K562 (cell line): Measurements from ENCODE around the gene NRG2. TPM values are rescaled to one million over a fixed set of nuclear protein-coding genes. Genes with fewer than 3 reads are reported as not detected.

Source experiments
- ATAC-seq: fragments of 200-7000 bp; cut with Tn5 transposase; 3 replicates; pipeline ENCODE4 v1.9.1; 2020; ENCODE audit warnings: moderate library complexity
- BruUV-seq: library from RNA; stranded (reverse); fragments of 400-500 nt; replicated peaks from 2 replicates; lab custom pipeline; 2021; lab: Mats Ljungman, UMichigan
- CTCF ChIA-PET: fragments of 300-600 bp; formaldehyde crosslinking; extraction: SDS; loops from one replicate; lab custom pipeline; 2021; ENCODE audit warnings: low intra/inter-chr PET ratio; lab: Yijun Ruan, JAX
- POLR2A ChIA-PET: fragments of 300-600, 350-650 bp; sonication (Branson Sonifier 250); formaldehyde crosslinking; extraction: SDS; loops from one replicate; lab custom pipeline; 2021; ENCODE audit warnings: antibody characterized with exemption, inconsistent platforms; lab: Yijun Ruan, JAX
- DNase-seq, 4 experiments: peaks; one replicate each; pipeline versions ENCODE4 v3.0.0 to v3.0.0-alpha.2; 2011 to 2018; ENCODE audit warnings: low spot score in 3 of 4, mixed read lengths in 3 of 4; ENCODE audit errors: extremely low read depth in 1 of 4
- FAIRE-seq: peaks from 2 replicates; lab custom pipeline; 2011; peaks lifted over from hg19 to GRCh38; lab: Jason Lieb, UNC
- H2AFZ ChIP-seq: 2 replicates; pipeline ENCODE4 v1.6.0; 2011; ENCODE audit warnings: low read depth, low read length, control low read depth, inconsistent platforms
- H3K27ac ChIP-seq: fragments of 200-600 bp; 3 replicates; pipeline ENCODE4 v1.8.0; 2011; ENCODE audit warnings: low read depth, mild to moderate bottlenecking, control low read depth, inconsistent platforms, low read length, moderate library complexity, mixed read lengths; ENCODE audit errors: extremely low read depth
- H3K27me3 ChIP-seq, 2 experiments: fragments of 300-600 bp in 1 of 2; 2 replicates in 1 of 2; 3 replicates in 1 of 2; pipeline versions ENCODE4 v1.6.0 to v1.8.0; 2011; ENCODE audit warnings: inconsistent platforms in 2 of 2, low read length in 2 of 2, mild to moderate bottlenecking in 1 of 2, mixed read lengths in 1 of 2, moderate library complexity in 1 of 2; ENCODE audit not compliant: control insufficient read depth in 2 of 2, insufficient read depth in 2 of 2
- H3K36me3 ChIP-seq: fragments of 300-600 bp; 3 replicates; pipeline ENCODE4 v1.8.0; 2011; ENCODE audit warnings: mild to moderate bottlenecking, low read length, inconsistent platforms; ENCODE audit not compliant: control insufficient read depth, insufficient read depth
- H3K4me1 ChIP-seq, 2 experiments: fragments of 200-600 bp in 1 of 2; replicated peaks in 1 of 2; 2 replicates in 1 of 2; 3 replicates in 1 of 2; pipeline versions ENCODE4 v1.5.1 to v1.8.0; 2011; ENCODE audit warnings: inconsistent platforms in 2 of 2, low read length in 2 of 2, mild to moderate bottlenecking in 1 of 2, mixed read lengths in 1 of 2, moderate library complexity in 1 of 2; ENCODE audit not compliant: control insufficient read depth in 2 of 2, insufficient read depth in 2 of 2
- H3K4me2 ChIP-seq: 2 replicates; pipeline ENCODE4 v1.6.1; 2011; ENCODE audit warnings: low read length, control low read depth, inconsistent platforms, mixed read lengths; ENCODE audit not compliant: insufficient read depth
- H3K4me3 ChIP-seq: fragments of 200-600 bp; sonication (generic), shearing (Covaris generic); 2 replicates; pipeline ENCODE4 v1.5.1; 2016; ENCODE audit warnings: control low read depth, inconsistent platforms
- H3K79me2 ChIP-seq: fragments of 200-600 bp; 3 replicates; pipeline ENCODE4 v1.8.0; 2011; ENCODE audit warnings: low read length, inconsistent platforms; ENCODE audit not compliant: control insufficient read depth, insufficient read depth
- H3K9ac ChIP-seq, 2 experiments: 2 replicates each; pipeline versions ENCODE4 v1.6.0 to v1.6.1; 2011; ENCODE audit warnings: low read depth in 2 of 2, low read length in 2 of 2, control low read depth in 1 of 2, inconsistent platforms in 1 of 2, mild to moderate bottlenecking in 1 of 2, mixed read lengths in 1 of 2; ENCODE audit not compliant: insufficient read depth in 1 of 2
- H3K9me1 ChIP-seq: one replicate; pipeline ENCODE4 v1.6.0; 2011; ENCODE audit warnings: inconsistent platforms, mild to moderate bottlenecking, low read length, moderate library complexity; ENCODE audit not compliant: control insufficient read depth, insufficient read depth
- H3K9me3 ChIP-seq: replicated peaks from 2 replicates; pipeline ENCODE4 v1.5.1; 2011; ENCODE audit warnings: low read depth, low read length, inconsistent platforms; ENCODE audit not compliant: control insufficient read depth, insufficient read depth
- H4K20me1 ChIP-seq: replicated peaks from 2 replicates; pipeline ENCODE4 v1.6.1; 2011; ENCODE audit warnings: low read length, inconsistent platforms, mixed read lengths; ENCODE audit not compliant: control insufficient read depth, insufficient read depth
- CBX3 ChIP-seq, 2 experiments: IDR thresholded peaks; 1 replicate in 1 of 2; 2 replicates in 1 of 2; pipeline ENCODE4 v1.6.1; 2012; ENCODE audit warnings: inconsistent platforms in 2 of 2, low read length in 2 of 2, borderline replicate concordance in 1 of 2, control low read depth in 1 of 2
- CCAR2 ChIP-seq: fragments of 200-400 bp; formaldehyde crosslinking; IDR thresholded peaks from 2 replicates; pipeline ENCODE4 v1.6.1; 2017; ENCODE audit warnings: mild to moderate bottlenecking, low read depth, low read length
- DEAF1 ChIP-seq: fragments of 450-650 bp; formaldehyde crosslinking; IDR thresholded peaks from 2 replicates; pipeline ENCODE4 v1.4.0; 2020; ENCODE audit warnings: mild to moderate bottlenecking, moderate library complexity
- GTF3C2 ChIP-seq: IDR thresholded peaks from 3 replicates; pipeline ENCODE4 v1.6.1; 2011; ENCODE audit warnings: borderline replicate concordance, mild to moderate bottlenecking, moderate library complexity; ENCODE audit not compliant: insufficient read length; ENCODE audit errors: extremely low read depth
- HDAC1 ChIP-seq, 2 experiments: fragments of 450-650 bp; IDR thresholded peaks; 2 replicates each; pipeline ENCODE4 v1.6.1; 2016 to 2017; ENCODE audit warnings: inconsistent platforms in 1 of 2, mild to moderate bottlenecking in 1 of 2, moderate library complexity in 1 of 2
- KLF16 ChIP-seq: IDR thresholded peaks from 2 replicates; pipeline ENCODE4 v1.6.1; 2016; ENCODE audit warnings: antibody characterized with exemption
- LARP7 ChIP-seq: fragments of 450-650 bp; IDR thresholded peaks from 2 replicates; pipeline ENCODE4 v1.6.1; 2016
- MEF2D ChIP-seq: conservative IDR thresholded peaks from 2 replicates; pipeline ENCODE4 v1.6.1; 2016; ENCODE audit warnings: low read depth, missing genetic modification characterization, missing compliant biosample characterization
- MLX ChIP-seq, 2 experiments: fragments of 450-650 bp in 1 of 2; sonication (generic) in 1 of 2; formaldehyde crosslinking; conservative IDR thresholded peaks; 2 replicates each; pipeline versions ENCODE4 v1.4.0 to v1.8.1; 2020 to 2022; ENCODE audit warnings: mild to moderate bottlenecking in 1 of 2, missing genetic modification reagents in 1 of 2
- MTA2 ChIP-seq: fragments of 450-650 bp; IDR thresholded peaks from 2 replicates; pipeline ENCODE4 v1.6.1; 2016; ENCODE audit warnings: low read depth
- NFIX ChIP-seq: fragments of 250-450 bp; sonication (Bioruptor Pico); IDR thresholded peaks from 2 replicates; pipeline ENCODE4 v1.4.0; 2020; ENCODE audit warnings: low read depth, mild to moderate bottlenecking, moderate library complexity
- PYGO2 ChIP-seq: fragments of 450-650 bp; IDR thresholded peaks from 2 replicates; pipeline ENCODE4 v1.6.1; 2016; ENCODE audit warnings: mild to moderate bottlenecking, missing genetic modification characterization, moderate library complexity, missing compliant biosample characterization
- SMARCC2 ChIP-seq: fragments of 450-650 bp; IDR thresholded peaks from 2 replicates; pipeline ENCODE4 v1.6.1; 2017; ENCODE audit warnings: antibody characterized with exemption, moderate library complexity, mild to moderate bottlenecking, low read depth
- SRSF3 ChIP-seq: fragments of 200-400 bp; formaldehyde crosslinking; IDR thresholded peaks from 2 replicates; pipeline ENCODE4 v1.6.1; 2016; ENCODE audit warnings: mild to moderate bottlenecking, low read length, moderate library complexity; ENCODE audit not compliant: insufficient read depth
- TFAM ChIP-seq: fragments of 250-450 bp; sonication (Bioruptor Pico); conservative IDR thresholded peaks from 2 replicates; pipeline ENCODE4 v1.5.0; 2021; ENCODE audit warnings: mild to moderate bottlenecking, moderate library complexity
- ZNF253 ChIP-seq: fragments of 250-450 bp; sonication (Bioruptor Pico); conservative IDR thresholded peaks from 2 replicates; pipeline ENCODE4 v1.6.1; 2021; ENCODE audit warnings: mild to moderate bottlenecking
- WGBS: fragments of 100-300 bp; shearing (Covaris generic); methylation state at CpG from one replicate; pipeline ENCODE4 v1.1.6; 2016; ENCODE audit warnings: low coverage, mixed read lengths; ENCODE audit not compliant: insufficient coverage; ENCODE audit errors: missing lambda C conversion rate; 5-methylcytosine and 5-hydroxymethylcytosine counted together
- in situ Hi-C: fragments of 300-500 bp; cut with MboI; formaldehyde crosslinking; loops from 4 replicates; pipeline ENCODE4 v1.15.0; 2018; ENCODE audit warnings: inconsistent platforms, mixed read lengths
- intact Hi-C: fragments of 100-400 bp; cut with micrococcal nuclease; formaldehyde crosslinking; loops from 2 replicates; pipeline ENCODE4 v1.14.2; 2022
- polyA plus RNA-seq, 8 experiments: library from polyadenylated mRNA; depleted of rRNA in 4 of 8; stranded (reverse) in 5 of 8; unstranded in 3 of 8; fragments of >200 nt; fragmentation: Nextera tagmentation in 2 of 8; fragmentation: Illumina TruSeq in 1 of 8; extraction: Ambion mirVana in 2 of 8; extraction: Trizol in 1 of 8; gene quantifications; 2 replicates each; pipeline versions ENCODE4 v1.2.1 to v1.2.3, GENCODE V29; 2011 to 2014; ENCODE audit warnings: inconsistent platforms in 1 of 8, missing spikeins in 1 of 8
- total RNA-seq, 7 experiments: library from RNA; depleted of rRNA in 6 of 7; stranded (reverse); fragments of >200 nt in 6 of 7; fragmentation: Illumina TruSeq in 2 of 7; extraction: Trizol in 2 of 7; gene quantifications; 2 replicates each; pipeline versions ENCODE4 v1.2.1 to v1.2.3, GENCODE V29; 2011 to 2021; ENCODE audit warnings: low replicate concordance in 1 of 7

Gene NRG2
- total and polyA plus RNA-seq, 9 of the 15 experiments (the other 6 are each of a cell fraction or from before 2014, with no cell fraction given): not detected

GRCh38 chr5:139877129-139877597 lies 165.9 kb downstream of the NRG2 start:
- Histone ChIP-seq H3K4me2 (no peak overlapping the region), H3K9ac (no peak overlapping the region; a peak in 1 of 4 replicates), H3K79me2 (no peaks in the 10 kb centered on the region), H3K4me3 (no peak overlapping the region), H3K27ac (no peak overlapping the region), H4K20me1 (0 out of 2 replicates have a peak, but pooled peaks cover 4% of the 10 kb centered on the region), H3K27me3 (peaks cover 3 to 28% of the 10 kb centered on the region in 2 experiments; a peak in 3 of 5 replicates), H3K9me3 (0 out of 2 replicates have a peak, but pooled peaks cover 2% of the 10 kb centered on the region), H3K4me1 (peaks cover 10 to 23% of the 10 kb centered on the region in 2 experiments), H3K36me3 (no peaks in the 10 kb centered on the region), H2AFZ (no peak overlapping the region), H3K9me1 (no peaks in the 10 kb centered on the region)
- ATAC-seq (no peak), DNase-seq (no peak), FAIRE-seq (no peak)
- 12% methylated on average over 5 of the region's 6 CpGs for WGBS
- CTCF ChIA-PET: no interaction called here
- TF ChIP-seq KLF16 (no peak), HDAC1 (IDR thresholded peaks at IDR 0.05) (no peak), DEAF1 (CRISPR knock-in tag) (no peak), CBX3 (IDR thresholded peaks at IDR 0.05; ENCODE audit: borderline replicate concordance in 1 of 2, low read length in 2 of 2) (no peak), GTF3C2 (no peak), SRSF3 (no peak), SMARCC2 (no peak), NFIX (no peak), ZNF253 (CRISPR knock-in tag) (no peak), TFAM (CRISPR knock-in tag) (no peak), PYGO2 (tag) (no peak), LARP7 (no peak), MEF2D (tag) (no peak), MLX (CRISPR knock-in tag; conservative IDR thresholded peaks at IDR 0.05) (no peak), CCAR2 (no peak), MTA2 (no peak)
- POLR2A ChIA-PET: interaction anchor here (0.9 kb wide), 1 partner anchor 15 kb away, joined by 3 read pairs; no protein-coding TSS in a partner anchor
- no TSS peak for BruUV-seq
- intact Hi-C loops (no loop called here), in situ Hi-C loops (no loop called here)
